Hepatocyte (in vitro differentiated cells): Measurements from ENCODE around the gene ADAMTS9. TPM values are rescaled to one million over a fixed set of nuclear protein-coding genes. Genes with fewer than 3 reads are reported as not detected.

Source experiments
- DNase-seq: peaks from one replicate; pipeline ENCODE4 v3.0.0-alpha.2; 2016; ENCODE audit warnings: low spot score
- H2AFZ ChIP-seq: fragments of 200-600 bp; sonication (generic); 2 replicates; pipeline ENCODE4 v1.6.0; 2016; ENCODE audit warnings: antibody characterized with exemption, mild to moderate bottlenecking
- H3K27ac ChIP-seq: fragments of 200-600 bp; sonication (generic); 2 replicates; pipeline ENCODE4 v1.5.1; 2016; ENCODE audit warnings: mild to moderate bottlenecking
- H3K27me3 ChIP-seq: fragments of 200-600 bp; sonication (generic); 2 replicates; pipeline ENCODE4 v1.6.1; 2016
- H3K36me3 ChIP-seq: fragments of 200-600 bp; sonication (generic); replicated peaks from 2 replicates; pipeline ENCODE4 v1.5.1; 2016; ENCODE audit warnings: low read depth; ENCODE audit not compliant: insufficient read depth
- H3K4me1 ChIP-seq: fragments of 200-600 bp; sonication (generic); 2 replicates; pipeline ENCODE4 v1.5.1; 2016; ENCODE audit warnings: mild to moderate bottlenecking, moderate library complexity; ENCODE audit not compliant: insufficient read depth
- H3K4me2 ChIP-seq: fragments of 200-600 bp; sonication (generic); 2 replicates; pipeline ENCODE4 v1.6.0; 2016
- H3K4me3 ChIP-seq: fragments of 200-600 bp; sonication (generic); 2 replicates; pipeline ENCODE4 v1.5.1; 2016; ENCODE audit warnings: mild to moderate bottlenecking
- H3K79me2 ChIP-seq: fragments of 200-600 bp; sonication (generic); 2 replicates; pipeline ENCODE4 v1.6.0; 2017; ENCODE audit warnings: mild to moderate bottlenecking
- H3K9me2 ChIP-seq: fragments of 200-600 bp; sonication (generic); replicated peaks from 2 replicates; pipeline ENCODE4 v1.6.0; 2017; ENCODE audit warnings: mild to moderate bottlenecking; ENCODE audit not compliant: insufficient read depth
- H3K9me3 ChIP-seq: fragments of 200-600 bp; sonication (generic); 2 replicates; pipeline ENCODE4 v1.5.1; 2016; ENCODE audit warnings: low read depth, mild to moderate bottlenecking
- H4K20me1 ChIP-seq: fragments of 200-600 bp; sonication (generic); 2 replicates; pipeline ENCODE4 v1.6.0; 2016; ENCODE audit warnings: mild to moderate bottlenecking; ENCODE audit not compliant: insufficient read depth, poor library complexity, severe bottlenecking
- CTCF ChIP-seq: fragments of 200-600 bp; sonication (generic); IDR thresholded peaks from 2 replicates; pipeline ENCODE4 v1.5.1; 2016; ENCODE audit warnings: antibody characterized with exemption, mild to moderate bottlenecking; ENCODE audit not compliant: poor library complexity
- EZH2 ChIP-seq: fragments of 200-600 bp; sonication (generic); IDR thresholded peaks from 2 replicates; pipeline ENCODE4 v1.6.1; 2016; ENCODE audit warnings: antibody characterized with exemption, mild to moderate bottlenecking, borderline replicate concordance
- EZH2phosphoT487 ChIP-seq: fragments of 200-600 bp; sonication (generic); IDR thresholded peaks from one replicate; pipeline ENCODE4 v1.6.1; 2018; ENCODE audit warnings: antibody characterized with exemption, mild to moderate bottlenecking, low read depth, moderate library complexity; ENCODE audit not compliant: unreplicated experiment, severe bottlenecking
- WGBS: methylation state at CpG from one replicate; pipeline ENCODE4 v1.1.6; 2016; ENCODE audit warnings: low lambda C conversion rate; ENCODE audit errors: missing lambda C conversion rate; 5-methylcytosine and 5-hydroxymethylcytosine counted together
- polyA plus RNA-seq: library from polyadenylated mRNA; unstranded; fragments of >200 nt; fragmentation: Nextera tagmentation; extraction: Ambion mirVana; gene quantifications from 2 replicates; pipeline ENCODE4 v1.2.1, GENCODE V29; 2016
- total RNA-seq: library from RNA; depleted of rRNA; stranded (reverse); fragments of >200 nt; gene quantifications from 2 replicates; pipeline ENCODE4 v1.2.3, GENCODE V29; 2014

The ADAMTS9 gene
- total and polyA plus RNA-seq, 2 experiments from 2014 or later = 56.9 to 145 TPM

GRCh38 chr3:64559588-64559987 is 128.2 kb downstream of the ADAMTS9 start:
- no peaks in the 10 kb centered on the region for H3K9me3 ChIP-seq
- WGBS = 86% methylated on average over 7 of the region's 7 CpGs
- DNase-seq = no peak
- no peaks in the 10 kb centered on the region for H4K20me1 ChIP-seq
- no peaks in the 10 kb centered on the region for H3K36me3 ChIP-seq
- H3K27ac ChIP-seq = no peak overlapping the region
- H3K4me3 ChIP-seq = no peak overlapping the region
- H3K9me2 ChIP-seq = no peaks in the 10 kb centered on the region
- H3K4me2 ChIP-seq = no peak overlapping the region
- no peak overlapping the region for H2AFZ ChIP-seq
- no peaks in the 10 kb centered on the region for H3K27me3 ChIP-seq
- no peaks in the 10 kb centered on the region for H3K79me2 ChIP-seq
- no peaks in the 10 kb centered on the region for H3K4me1 ChIP-seq
- TF ChIP-seq EZH2 = no peak
- TF ChIP-seq CTCF = no peak
- TF ChIP-seq EZH2phosphoT487 = no peak

DNA sequence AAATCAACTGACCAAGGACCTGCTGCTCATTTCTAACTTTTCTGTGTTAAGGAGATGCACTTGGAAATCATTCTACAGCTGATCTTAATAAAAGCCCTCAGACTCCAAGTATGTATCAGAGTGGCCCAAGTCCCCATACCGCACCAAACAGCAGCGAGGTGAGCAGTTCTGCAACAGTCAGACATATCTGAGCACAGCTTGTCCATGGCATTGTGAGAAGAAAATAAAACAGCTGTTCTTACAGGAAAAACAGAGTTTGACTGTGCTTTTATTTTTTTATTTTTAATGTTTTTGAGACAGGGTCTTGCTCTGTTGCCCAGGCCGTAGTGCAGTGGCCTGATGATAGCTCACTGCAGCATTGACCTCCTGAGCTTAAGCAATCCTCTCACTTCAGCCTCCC is 131.8 kb downstream of the ADAMTS9 start:
- Histone ChIP-seq H3K9me3 (no peaks in the 10 kb centered on the region), H3K79me2 (no peaks in the 10 kb centered on the region), H3K27ac (no peak overlapping the region), H2AFZ (no peak overlapping the region), H3K27me3 (no peaks in the 10 kb centered on the region), H4K20me1 (no peaks in the 10 kb centered on the region), H3K9me2 (no peaks in the 10 kb centered on the region), H3K4me3 (no peak overlapping the region), H3K4me2 (no peak overlapping the region), H3K36me3 (no peaks in the 10 kb centered on the region), H3K4me1 (no peaks in the 10 kb centered on the region)
- WGBS = 93% methylated on average over 3 of the region's 3 CpGs
- no peak for TF ChIP-seq EZH2phosphoT487
- no peak for TF ChIP-seq EZH2
- no peak for TF ChIP-seq CTCF
- no peak for DNase-seq

GRCh38 chr3:64555351-64555750 is 132.4 kb downstream of the ADAMTS9 start:
- no peak overlapping the region for H3K4me2 ChIP-seq
- H3K79me2 ChIP-seq = no peaks in the 10 kb centered on the region
- no peaks in the 10 kb centered on the region for H3K4me1 ChIP-seq
- whole genome bisulfite sequencing = 83% methylated on average over 3 of the region's 3 CpGs
- no peaks in the 10 kb centered on the region for H3K27me3 ChIP-seq
- H3K9me2 ChIP-seq = no peaks in the 10 kb centered on the region
- TF ChIP-seq CTCF (no peak), EZH2phosphoT487 (no peak), EZH2 (no peak)
- no peak overlapping the region for H3K4me3 ChIP-seq
- H2AFZ ChIP-seq = no peak overlapping the region
- DNase-seq = no peak
- no peaks in the 10 kb centered on the region for H3K9me3 ChIP-seq
- H3K27ac ChIP-seq = no peak overlapping the region
- no peaks in the 10 kb centered on the region for H4K20me1 ChIP-seq
- H3K36me3 ChIP-seq = no peaks in the 10 kb centered on the region
